Skeletal muscle tissue (tissue), 4 donors: ENCODE results near the gene TCERG1L. TPM values are rescaled to one million over a fixed set of nuclear protein-coding genes. Genes with fewer than 3 reads are reported as not detected.

ENCODE experiments used
- H3K27ac ChIP-seq: one replicate; pipeline ENCODE4 v1.7.0; 2013; ENCODE audit warnings: mild to moderate bottlenecking, low read depth, low read length, inconsistent platforms
- H3K27me3 ChIP-seq, 3 donors: one replicate each; pipeline ENCODE4 v1.7.0; 2013; ENCODE audit warnings: low read length in 3 of 3; ENCODE audit not compliant: control insufficient read depth in 3 of 3, insufficient read depth in 3 of 3
- H3K36me3 ChIP-seq, 3 donors: one replicate each; pipeline ENCODE4 v1.7.0; 2013; ENCODE audit warnings: low read length in 3 of 3; ENCODE audit not compliant: control insufficient read depth in 3 of 3, insufficient read depth in 3 of 3
- H3K4me1 ChIP-seq, 3 donors: one replicate each; pipeline ENCODE4 v1.7.0; 2013; ENCODE audit warnings: low read length in 3 of 3, mild to moderate bottlenecking in 3 of 3; ENCODE audit not compliant: control insufficient read depth in 3 of 3, insufficient read depth in 3 of 3
- H3K4me3 ChIP-seq, 3 donors: one replicate each; pipeline ENCODE4 v1.7.0; 2013; ENCODE audit warnings: low read length in 3 of 3
- H3K9ac ChIP-seq, 3 donors: one replicate each; pipeline ENCODE4 v1.7.0; 2013; ENCODE audit warnings: low read length in 3 of 3, mild to moderate bottlenecking in 3 of 3, moderate library complexity in 2 of 3, low read depth in 1 of 3
- H3K9me3 ChIP-seq, 3 donors: one replicate each; pipeline ENCODE4 v1.7.0; 2013; ENCODE audit warnings: low read length in 3 of 3; ENCODE audit not compliant: control insufficient read depth in 3 of 3
- total RNA-seq: library from RNA; depleted of rRNA; stranded (reverse); fragments of >200 nt; gene quantifications from one replicate; pipeline ENCODE4 v1.2.3, GENCODE V29; 2014
- donor health status: Osteomylitis.

The TCERG1L gene
- total RNA-seq, 1 donor from 2014 or later, result not detected

GRCh38 chr10:131174211-131174565 is 137.3 kb downstream of the TCERG1L start:
- H3K9me3 ChIP-seq, result no peaks in the 10 kb centered on the region
- peaks cover 0 to 4% (median 4%) of the 10 kb centered on the region in 3 donors for H3K4me1 ChIP-seq
- H3K27ac ChIP-seq, result no peak overlapping the region
- peaks cover 12 to 35% (median 24%) of the 10 kb centered on the region in 3 donors for H3K27me3 ChIP-seq
- no peaks in the 10 kb centered on the region for H3K36me3 ChIP-seq
- H3K4me3 ChIP-seq, result no peak overlapping the region
- no peak overlapping the region for H3K9ac ChIP-seq

GRCh38 chr10:131173484-131174210 is 137.9 kb downstream of the TCERG1L start:
- peaks cover 7 to 29% (median 19%) of the 10 kb centered on the region in 3 donors for H3K27me3 ChIP-seq
- H3K27ac ChIP-seq, result no peak overlapping the region
- no peaks in the 10 kb centered on the region for H3K36me3 ChIP-seq
- no peak overlapping the region for H3K4me3 ChIP-seq
- no peak overlapping the region for H3K9ac ChIP-seq
- H3K9me3 ChIP-seq, result no peaks in the 10 kb centered on the region
- H3K4me1 ChIP-seq, result peaks cover 0 to 4% (median 4%) of the 10 kb centered on the region in 3 donors

GRCh38 chr10:131172433-131172832 is 139.1 kb downstream of the TCERG1L start:
- Histone ChIP-seq H3K9me3 (no peaks in the 10 kb centered on the region), H3K36me3 (no peaks in the 10 kb centered on the region), H3K9ac (no peak overlapping the region), H3K4me1 (peaks cover 0 to 2% (median under 1%) of the 10 kb centered on the region in 3 donors), H3K27me3 (peaks cover 0 to 27% (median 11%) of the 10 kb centered on the region in 3 donors), H3K4me3 (no peak overlapping the region), H3K27ac (no peak overlapping the region)

GRCh38 chr10:131169146-131169545 is 142.4 kb downstream of the TCERG1L start:
- H3K9me3 ChIP-seq, result no peaks in the 10 kb centered on the region
- peaks cover 0 to 23% (median 11%) of the 10 kb centered on the region in 3 donors for H3K27me3 ChIP-seq
- no peaks in the 10 kb centered on the region for H3K36me3 ChIP-seq

GRCh38 chr10:131168238-131168875 is 143.2 kb downstream of the TCERG1L start:
- Histone ChIP-seq H3K27ac (no peak overlapping the region), H3K36me3 (no peaks in the 10 kb centered on the region), H3K4me3 (no peak overlapping the region), H3K4me1 (no peaks in the 10 kb centered on the region), H3K27me3 (peaks cover under 1 to 18% (median 8%) of the 10 kb centered on the region in 3 donors), H3K9me3 (no peaks in the 10 kb centered on the region), H3K9ac (no peak overlapping the region)

More at GRCh38 chr10:131169146-131169545, 142.4 kb downstream of the TCERG1L start:
- no peaks in the 10 kb centered on the region for H3K4me1 ChIP-seq
- no peak overlapping the region for H3K9ac ChIP-seq
- no peak overlapping the region for H3K4me3 ChIP-seq
- H3K27ac ChIP-seq, result no peak overlapping the region

GRCh38 chr10:131167036-131167860 is 144.3 kb downstream of the TCERG1L start:
- H3K27me3 ChIP-seq, result peaks cover 3 to 21% (median 16%) of the 10 kb centered on the region in 3 donors
- no peak overlapping the region for H3K9ac ChIP-seq
- H3K4me1 ChIP-seq, result peaks cover 0 to 2% (median 0%) of the 10 kb centered on the region in 3 donors
- no peak overlapping the region for H3K4me3 ChIP-seq
- H3K9me3 ChIP-seq, result no peaks in the 10 kb centered on the region
- H3K27ac ChIP-seq, result no peak overlapping the region
- no peaks in the 10 kb centered on the region for H3K36me3 ChIP-seq

- no peak overlapping the region for H3K9ac ChIP-seq
- H3K9me3 ChIP-seq, result no peaks in the 10 kb centered on the region
- peaks cover 0 to 2% (median 0%) of the 10 kb centered on the region in 3 donors for H3K4me1 ChIP-seq
- H3K36me3 ChIP-seq, result no peaks in the 10 kb centered on the region
- peaks cover 3 to 28% (median 23%) of the 10 kb centered on the region in 3 donors for H3K27me3 ChIP-seq
- H3K27ac ChIP-seq, result no peak overlapping the region
- H3K4me3 ChIP-seq, result no peak overlapping the region
Measured at GRCh38 chr10:131166486-131166885, 145.0 kb downstream of the TCERG1L start.

GRCh38 chr10:131165092-131165491 is 146.4 kb downstream of the TCERG1L start:
- Histone ChIP-seq H3K4me3 (no peak overlapping the region), H3K9me3 (no peaks in the 10 kb centered on the region), H3K27ac (no peak overlapping the region), H3K27me3 (peaks cover 14 to 42% (median 33%) of the 10 kb centered on the region in 3 donors), H3K36me3 (no peaks in the 10 kb centered on the region), H3K9ac (no peak overlapping the region), H3K4me1 (peaks cover 0 to 2% (median 0%) of the 10 kb centered on the region in 3 donors)

- H3K9me3 ChIP-seq, result no peaks in the 10 kb centered on the region
- no peak overlapping the region for H3K9ac ChIP-seq
- H3K27me3 ChIP-seq, result peaks cover 18 to 49% (median 37%) of the 10 kb centered on the region in 3 donors
- H3K4me3 ChIP-seq, result no peak overlapping the region
- H3K4me1 ChIP-seq, result peaks cover 0 to 2% (median 0%) of the 10 kb centered on the region in 3 donors
- no peak overlapping the region for H3K27ac ChIP-seq
- H3K36me3 ChIP-seq, result no peaks in the 10 kb centered on the region
Measured at GRCh38 chr10:131162866-131163843, 148.4 kb downstream of the TCERG1L start.
